Measurements from ENCODE around the gene OR10H3. TPM values are rescaled to one million over a fixed set of nuclear protein-coding genes. Genes with fewer than 3 reads are reported as not detected.

The OR10H3 gene
- total and polyA plus RNA-seq, 2 experiments from 2014 or later: not detected

- H3K4me3 Mint-ChIP-seq: no peak overlapping the region
- H3K36me3 Mint-ChIP-seq (ENCODE audit: low read depth): peaks cover 39% of the 10 kb centered on the region
- Histone ChIP-seq H3F3A (replicated peaks; ENCODE audit: low read depth) (no peaks in the 10 kb centered on the region), H3K9me2 (ENCODE audit: insufficient read depth) (no peaks in the 10 kb centered on the region), H3K4me2 (no peak overlapping the region), H3K36me3 (ENCODE audit: insufficient read depth) (no peaks in the 10 kb centered on the region), H3K4me3 (no peak overlapping the region), H2AFZ (no peak overlapping the region), H3K27ac (ENCODE audit: low read depth) (no peak overlapping the region), H3K4me1 (ENCODE audit: insufficient read depth) (no peaks in the 10 kb centered on the region), H4K20me1 (replicated peaks; ENCODE audit: insufficient read depth) (no peaks in the 10 kb centered on the region), H3K27me3 (ENCODE audit: insufficient read depth) (no peaks in the 10 kb centered on the region), H3K79me2 (replicated peaks; ENCODE audit: insufficient read depth) (no peaks in the 10 kb centered on the region)
- peaks cover 81% of the 10 kb centered on the region for H3K9me3 Mint-ChIP-seq
- H3K27me3 Mint-ChIP-seq (ENCODE audit: insufficient read depth, low read depth, poor library complexity): peaks cover 2% of the 10 kb centered on the region
- no peaks in the 10 kb centered on the region for H3K4me1 Mint-ChIP-seq
- ATAC-seq: no peak
- no peak for DNase-seq (ENCODE audit: low spot score)
- H3K27ac Mint-ChIP-seq: no peak overlapping the region
- TF ChIP-seq NANOG (IDR thresholded peaks at IDR 0.05; ENCODE audit: borderline replicate concordance): no peak
- TF ChIP-seq ETS1 (IDR thresholded peaks at IDR 0.05): no peak
- TF ChIP-seq ZNF331 (CRISPR knock-in tag; IDR thresholded peaks at IDR 0.05; ENCODE audit: low read depth): no peak
- no peak for TF ChIP-seq STAT1 (IDR thresholded peaks at IDR 0.05; ENCODE audit: unreplicated experiment)
- TF ChIP-seq EZH2phosphoT487 (IDR thresholded peaks at IDR 0.05; ENCODE audit: unreplicated experiment): no peak
- no peak for TF ChIP-seq REST (IDR thresholded peaks at IDR 0.05; ENCODE audit: unreplicated experiment)
- TF ChIP-seq JUNB (IDR thresholded peaks at IDR 0.05; ENCODE audit: unreplicated experiment): no peak
- no peak for TF ChIP-seq EZH2 (IDR thresholded peaks at IDR 0.05; ENCODE audit: low read depth, unreplicated experiment)
- no peak for TF ChIP-seq ZNF114 (CRISPR knock-in tag; IDR thresholded peaks at IDR 0.05)
- TF ChIP-seq POLR2AphosphoS5 (IDR thresholded peaks at IDR 0.05; ENCODE audit: low read depth): no peak
- TF ChIP-seq CREB1 (CRISPR knock-in tag; IDR thresholded peaks at IDR 0.05; ENCODE audit: low read depth): no peak
- TF ChIP-seq ZNF462 (CRISPR knock-in tag; IDR thresholded peaks at IDR 0.05): no peak
- TF ChIP-seq CTCF (conservative IDR thresholded peaks at IDR 0.05; ENCODE audit: low read depth in 2 of 2): no peak
These were observed 3.0 kb downstream of the OR10H3 start for GRCh38 chr19:15740785-15741184.

Data from GM23338 (cell line).